ENCODE measurements around the gene METAP1.

- TF ChIP-seq PATZ1 (CRISPR knock-in tag; IDR thresholded peaks at IDR 0.05; ENCODE audit: borderline replicate concordance) (no peak), CSRNP3 (CRISPR knock-in tag; IDR thresholded peaks at IDR 0.05) (no peak), TOX (CRISPR knock-in tag; IDR thresholded peaks at IDR 0.05; ENCODE audit: borderline replicate concordance) (no peak), ZFP3 (CRISPR knock-in tag; IDR thresholded peaks at IDR 0.05) (no peak), RARB (CRISPR knock-in tag; IDR thresholded peaks at IDR 0.05) (no peak), ISL1 (CRISPR knock-in tag; IDR thresholded peaks at IDR 0.05) (no peak)
These were observed 40.3 kb upstream of the METAP1 start for GRCh38 chr4:98955229-98955628.

Measured in SK-N-SH treated with all-trans-retinoic acid at 6 μM for 48 hours (cell line).